ENCODE results near the gene C19orf47.

- no peak for TF ChIP-seq CTCF (IDR thresholded peaks at IDR 0.05 in 8 of 11, conservative IDR thresholded peaks at IDR 0.05 in 3 of 11)
- no peak for TF ChIP-seq POLR2A (IDR thresholded peaks at IDR 0.05)
- no peak for TF ChIP-seq POLR2AphosphoS5 (IDR thresholded peaks at IDR 0.05)
Observed at GRCh38 chr19:40286971-40287421, 61.2 kb downstream of the C19orf47 start.
